D341Med (cell line): ENCODE results near the gene ROM1.
"Not testable (repeated sequence)": the region's sequence is repeated elsewhere in the genome, so short reads cannot be mapped to it uniquely, and the experiment has no call there.

Experiments
- DNase-seq: peaks from one replicate; pipeline ENCODE4 v3.0.0; 2012; ENCODE audit warnings: low spot score

ROM1 gene

GRCh38 chr11:62610403-62610802 is 2.7 kb upstream of the ROM1 start:
- no peak for DNase-seq

DNA sequence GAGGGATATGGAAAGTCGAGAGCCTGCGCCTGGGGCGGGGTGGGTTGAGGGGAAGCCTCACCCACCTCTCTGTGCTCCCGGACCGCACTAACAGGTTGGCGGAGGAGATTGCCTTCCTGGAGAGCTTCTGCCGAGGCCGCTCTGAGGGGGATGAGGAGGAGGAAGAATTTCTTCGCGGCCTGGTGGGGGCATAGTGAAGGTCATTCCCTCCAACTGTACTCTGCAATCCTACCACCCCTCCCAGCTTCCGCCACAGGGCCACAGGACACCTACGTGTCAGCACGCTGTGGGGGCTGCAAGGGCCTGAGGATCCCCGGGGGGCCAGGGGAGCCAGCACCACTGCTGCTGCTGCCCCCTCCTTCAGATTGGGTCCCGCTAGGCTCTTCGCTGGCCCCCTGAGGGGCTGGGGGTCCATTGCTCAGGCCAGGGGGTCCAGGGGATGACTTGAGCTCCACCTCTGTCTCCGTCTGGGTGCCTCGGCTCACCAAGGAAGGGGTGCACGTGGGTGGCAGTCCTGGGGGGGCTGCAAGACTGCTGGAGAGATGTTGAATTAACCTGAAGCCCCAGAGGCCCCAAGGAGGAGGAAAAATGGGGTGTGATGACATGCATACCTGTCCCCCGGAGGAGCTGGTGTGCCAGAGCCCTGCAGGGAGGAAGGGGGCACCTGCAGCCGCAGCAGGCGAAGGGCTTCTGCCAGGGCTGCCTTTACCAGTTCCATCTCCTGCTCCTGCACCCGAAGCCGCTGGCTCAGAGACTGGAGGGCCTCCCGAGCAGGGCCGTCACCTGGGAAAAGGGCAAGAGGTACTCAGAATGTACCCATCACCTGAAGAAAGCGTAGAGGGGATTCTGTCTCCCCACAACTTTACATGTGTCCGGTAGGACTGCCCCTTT is 2.0 kb upstream of the ROM1 start:
- DNase-seq = no peak

DNA sequence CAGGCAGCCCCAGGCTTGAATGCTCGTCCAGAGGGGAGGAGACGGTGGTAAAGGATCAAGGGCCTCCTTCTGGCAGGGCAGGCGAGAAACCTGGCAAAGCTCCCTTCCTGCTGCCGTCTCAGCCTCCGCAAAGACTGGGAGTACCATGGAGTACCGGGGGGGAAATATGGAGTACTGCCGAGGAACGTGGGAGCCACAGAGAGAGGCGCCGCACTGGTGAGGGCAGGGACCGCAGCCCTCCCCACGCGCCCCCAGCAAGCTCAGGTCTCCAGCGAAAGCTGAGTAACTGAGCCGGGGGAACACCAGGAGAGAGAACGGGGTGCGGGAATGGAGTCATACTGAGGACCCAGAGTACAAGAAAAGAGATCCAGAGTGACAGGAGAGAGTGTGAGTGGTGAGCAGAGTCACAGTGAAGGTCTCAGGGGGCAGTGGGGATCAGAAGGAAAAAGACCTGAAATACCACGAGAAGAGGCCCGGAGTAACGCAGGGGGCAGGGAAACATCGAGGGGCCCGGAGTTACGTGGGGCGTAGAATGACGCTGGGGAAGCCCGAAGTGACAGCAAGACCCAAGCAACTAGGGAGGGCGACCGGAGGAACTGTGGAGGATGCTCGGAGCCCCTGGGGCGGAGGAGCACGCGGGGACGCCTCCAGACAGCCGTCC is 1.2 kb upstream of the ROM1 start:
- DNase-seq = peak; percentile 51

- no peak for DNase-seq
Observed at GRCh38 chr11:62613291-62613778, 278 bp downstream of the ROM1 start.

- no peak for DNase-seq
Observed at GRCh38 chr11:62614275-62614674, 1.2 kb downstream of the ROM1 start.

DNA sequence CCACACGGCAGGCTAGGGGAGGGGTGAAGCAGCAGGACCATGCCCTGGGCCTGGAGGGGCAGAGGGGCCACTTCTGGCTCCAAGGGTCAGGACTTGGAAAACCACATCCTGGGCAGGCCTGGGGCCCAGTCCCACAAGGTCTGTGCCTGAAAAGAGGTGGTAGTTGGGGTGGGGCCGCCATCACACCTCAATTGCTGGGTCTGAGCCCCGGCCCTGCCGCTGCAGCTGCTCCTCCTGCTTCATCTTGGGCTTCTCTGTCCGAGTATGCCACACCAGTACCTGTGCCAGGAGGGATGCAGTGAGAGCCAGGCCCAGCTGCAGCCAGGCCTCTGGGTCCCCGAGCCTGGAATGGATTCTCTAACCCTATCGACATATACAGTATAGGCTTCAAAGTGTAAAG is 2.5 kb downstream of the ROM1 start:
- DNase-seq = no peak

DNA sequence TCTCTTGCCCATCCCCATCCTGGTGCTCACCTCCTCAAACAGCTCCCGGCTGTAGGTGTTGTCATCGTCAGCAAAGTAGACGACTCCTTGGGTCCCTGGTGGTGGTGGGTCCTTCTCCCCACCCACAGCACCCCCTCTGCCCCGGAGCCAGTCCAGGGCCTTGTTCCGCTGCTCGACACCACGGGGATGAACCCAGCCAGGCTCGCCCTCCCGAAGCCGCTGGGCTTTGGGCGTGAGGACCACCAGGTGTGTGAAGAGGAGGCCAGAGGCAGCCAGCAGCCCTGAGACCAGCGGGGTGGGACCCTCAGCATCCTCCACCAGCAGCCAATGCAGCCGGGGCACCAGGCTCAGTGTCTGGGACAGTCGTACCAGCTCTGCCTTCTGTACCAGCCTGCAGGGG is 3.9 kb downstream of the ROM1 start:
- DNase-seq = not testable (repeated sequence)

DNA sequence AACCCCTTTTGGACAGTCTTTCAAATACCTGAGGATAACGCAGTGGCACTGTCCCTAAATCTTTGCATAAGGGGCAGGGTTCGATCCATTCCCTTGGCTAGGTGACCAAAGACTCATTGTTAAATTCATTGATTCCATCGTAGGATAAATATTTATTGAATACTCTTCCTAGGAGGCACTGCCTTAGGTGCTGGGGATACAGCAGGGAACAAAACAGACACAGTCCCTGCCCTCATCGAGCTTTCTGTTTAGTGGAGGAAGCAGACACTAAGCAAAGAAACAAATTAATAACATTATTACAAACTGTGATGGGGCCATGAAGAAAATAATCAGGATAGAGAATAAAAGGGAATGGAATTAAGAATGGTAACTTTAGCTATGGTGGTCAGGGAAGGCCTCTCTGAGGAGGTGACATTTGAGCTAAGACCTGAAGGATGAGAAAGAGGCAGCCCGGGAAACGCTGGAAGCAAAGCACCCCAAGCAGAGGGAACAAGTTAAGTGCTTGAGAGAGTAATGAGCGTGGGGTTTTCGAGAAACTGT is 8.0 kb downstream of the ROM1 start:
- no peak for DNase-seq

- DNase-seq = peak; percentile 96
Observed at GRCh38 chr11:62621567-62622470, 8.8 kb downstream of the ROM1 start, which contains the start of gene B3GAT3. B3GAT3 (minus strand) TSS chr11:62621986; CDS start chr11:62621947, 39 bp downstream.

- no peak for DNase-seq
Observed at GRCh38 chr11:62622476-62623089, 9.5 kb downstream of the ROM1 start.

DNA sequence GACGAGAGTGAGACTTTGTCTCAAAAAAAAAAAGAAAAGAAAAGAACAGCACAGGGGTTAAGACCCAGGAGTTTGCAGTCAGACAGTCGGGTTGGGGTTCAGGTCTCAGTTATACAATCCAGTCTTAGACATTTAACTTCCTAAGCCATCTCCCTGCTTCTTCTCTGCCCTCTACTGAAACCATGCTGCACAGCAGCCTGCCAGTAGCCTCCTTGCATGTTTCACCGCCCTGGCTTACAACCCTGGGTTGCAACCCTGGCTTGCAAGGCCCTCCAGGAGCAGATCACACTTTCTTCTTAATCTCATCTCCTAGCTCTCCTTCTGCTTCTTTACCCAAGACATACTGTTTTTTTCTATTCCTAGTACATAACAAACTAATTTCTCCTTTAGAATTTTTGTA is 14.7 kb downstream of the ROM1 start:
- DNase-seq = peak; percentile 42

DNA sequence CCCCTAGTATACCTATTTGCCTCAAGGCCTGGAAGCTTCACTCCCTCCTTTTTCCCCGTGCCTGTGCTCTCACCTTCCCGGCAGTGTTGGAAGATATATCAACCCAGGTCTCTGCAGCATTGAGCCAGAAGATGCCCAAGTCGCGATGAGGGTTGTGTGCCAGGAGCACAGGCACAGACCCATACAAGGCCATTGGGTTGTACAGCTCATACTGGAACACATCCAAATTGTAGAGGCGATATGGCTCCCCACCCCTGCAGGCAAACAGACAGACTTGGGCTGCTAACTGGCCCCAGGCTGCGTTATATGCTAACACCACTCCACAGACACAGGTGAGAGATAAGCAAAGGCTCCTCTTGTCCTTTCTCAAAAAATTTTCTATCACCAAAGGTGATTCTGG is 19.4 kb downstream of the ROM1 start:
- no peak for DNase-seq

DNA sequence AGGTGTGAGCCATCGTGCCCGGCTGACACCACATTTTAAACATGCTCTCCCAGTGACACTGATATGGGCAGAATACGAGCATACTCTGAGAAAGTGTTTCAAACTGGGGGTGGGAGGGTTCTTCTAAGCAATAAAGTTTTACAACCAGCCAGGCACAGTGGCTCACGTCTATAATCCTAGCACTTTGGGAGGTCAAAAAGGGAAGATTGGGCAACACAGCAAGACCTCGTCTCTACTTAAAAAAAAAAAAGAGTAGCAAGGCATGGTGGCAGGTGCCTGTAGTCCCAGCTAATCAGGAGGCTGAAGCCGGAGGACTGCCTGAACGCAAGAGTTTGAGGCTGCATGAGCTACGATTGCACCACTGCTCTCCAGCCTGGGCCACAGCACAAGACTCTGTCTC is 31.2 kb downstream of the ROM1 start:
- no peak for DNase-seq

DNA sequence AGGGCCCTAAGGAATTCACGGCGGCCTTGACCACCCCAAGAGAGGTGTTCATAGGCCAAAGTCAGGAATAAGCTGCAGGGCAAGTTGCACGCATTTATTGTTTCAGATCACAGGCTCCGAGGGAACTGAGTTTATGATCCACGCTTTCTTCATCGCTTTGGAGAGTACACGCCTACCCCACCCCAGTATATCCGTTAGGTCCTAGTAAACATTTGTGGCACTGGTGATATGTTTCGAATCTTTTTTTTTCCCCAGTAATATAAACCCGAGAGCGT is 32.6 kb downstream of the ROM1 start:
- no peak for DNase-seq

GRCh38 chr11:62645946-62646824 is 33.1 kb downstream of the ROM1 start, which contains the start of gene GANAB:
GANAB (minus strand) TSS chr11:62646613; CDS start chr11:62646599, 14 bp downstream.
- DNase-seq = peak; percentile 98

- DNase-seq = no peak
Observed at GRCh38 chr11:62646825-62647608, 34.0 kb downstream of the ROM1 start.

DNA sequence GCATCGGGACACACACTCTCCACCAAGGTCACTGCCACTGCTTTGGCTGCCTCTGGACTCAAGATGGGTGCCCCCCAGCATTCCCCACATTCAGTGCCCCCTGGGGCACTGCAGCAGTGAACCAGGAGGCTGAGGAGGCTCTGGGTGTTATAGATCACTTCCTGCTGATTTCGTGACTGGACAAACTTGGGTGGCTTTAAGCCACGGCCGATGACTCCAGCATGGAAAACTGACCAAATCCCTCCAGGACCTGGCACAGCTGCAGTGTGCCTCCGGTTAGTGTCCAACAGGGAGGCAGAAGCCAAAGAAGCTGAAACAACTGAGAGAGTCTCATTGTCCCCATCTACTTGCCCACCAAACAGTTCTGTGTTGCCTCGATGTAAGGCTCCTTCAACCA is 34.5 kb downstream of the ROM1 start:
- DNase-seq = no peak

DNA sequence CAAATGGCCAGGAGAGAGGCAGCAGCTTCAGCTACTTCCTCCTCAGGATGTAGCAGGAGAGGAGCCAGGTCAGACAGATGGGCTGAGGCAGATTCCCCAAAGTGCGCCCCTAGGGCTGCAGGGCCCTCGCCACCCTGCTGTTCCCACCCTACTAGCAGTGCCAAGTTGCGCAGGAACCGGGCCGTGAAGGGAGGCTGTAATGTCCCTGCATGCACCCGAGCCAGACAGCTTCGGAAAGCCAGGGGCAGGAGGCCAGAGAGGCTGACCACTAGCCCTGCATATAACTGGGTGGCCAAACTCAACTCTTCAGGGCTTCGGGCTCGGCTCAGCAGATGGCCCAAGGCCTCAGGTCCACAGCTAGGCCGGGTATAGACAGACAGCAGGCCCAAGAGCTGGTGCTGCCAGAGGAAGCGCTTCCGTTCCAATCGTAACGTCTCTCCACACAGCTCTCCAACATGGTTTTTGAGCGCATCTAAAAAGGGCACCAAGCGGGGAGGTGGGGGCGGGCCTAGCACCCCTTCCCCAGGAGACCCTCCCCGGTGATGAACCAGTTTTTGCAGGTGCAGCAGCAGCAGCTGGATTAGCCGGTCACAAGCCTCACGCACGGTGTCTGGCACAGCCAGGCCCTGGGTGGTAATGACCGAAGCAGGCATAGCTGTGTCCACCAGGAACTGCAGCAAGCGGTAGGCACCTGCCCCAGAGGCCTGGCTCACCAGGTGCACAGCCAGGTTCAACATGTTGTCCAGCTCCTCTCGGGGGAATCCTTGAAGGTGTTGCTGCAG is 35.3 kb downstream of the ROM1 start:
- DNase-seq = no peak

DNA sequence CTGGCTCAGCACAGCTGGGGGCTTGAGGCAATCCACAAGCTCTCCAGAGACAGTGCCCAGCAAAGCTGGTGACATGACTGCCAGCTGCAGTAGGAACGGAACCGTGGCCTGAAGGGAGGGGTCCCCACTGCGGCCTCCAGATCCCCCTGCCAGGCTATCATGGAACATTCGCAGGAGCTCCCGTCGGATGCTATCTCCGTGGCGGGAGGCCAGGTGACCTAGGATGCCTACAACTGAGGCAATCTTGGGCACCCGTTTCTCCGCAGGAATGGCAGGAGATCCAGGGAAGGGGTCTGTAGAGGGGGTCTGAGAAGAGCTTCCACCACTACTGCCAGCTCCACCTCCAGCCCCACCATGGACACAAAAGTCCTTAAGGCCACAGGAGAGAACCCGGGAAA is 35.9 kb downstream of the ROM1 start:
- DNase-seq = no peak
